K562 (cell line): Measurements from ENCODE around the gene TNNI2. TPM values are rescaled to one million over a fixed set of nuclear protein-coding genes. Genes with fewer than 3 reads are reported as not detected.

Experiments used
- ATAC-seq: fragments of 200-7000 bp; cut with Tn5 transposase; 3 replicates; pipeline ENCODE4 v1.9.1; 2020; ENCODE audit warnings: moderate library complexity
- BruUV-seq: library from RNA; stranded (reverse); fragments of 400-500 nt; replicated peaks from 2 replicates; lab custom pipeline; 2021; lab: Mats Ljungman, UMichigan
- CTCF ChIA-PET: fragments of 300-600 bp; formaldehyde crosslinking; extraction: SDS; loops from one replicate; lab custom pipeline; 2021; ENCODE audit warnings: low intra/inter-chr PET ratio; lab: Yijun Ruan, JAX
- POLR2A ChIA-PET: fragments of 300-600, 350-650 bp; sonication (Branson Sonifier 250); formaldehyde crosslinking; extraction: SDS; loops from one replicate; lab custom pipeline; 2021; ENCODE audit warnings: antibody characterized with exemption, inconsistent platforms; lab: Yijun Ruan, JAX
- DNase-seq, 4 experiments: peaks; one replicate each; pipeline versions ENCODE4 v3.0.0 to v3.0.0-alpha.2; 2011 to 2018; ENCODE audit warnings: low spot score in 3 of 4, mixed read lengths in 3 of 4; ENCODE audit errors: extremely low read depth in 1 of 4
- FAIRE-seq: peaks from 2 replicates; lab custom pipeline; 2011; peaks lifted over from hg19 to GRCh38; lab: Jason Lieb, UNC
- H2AFZ ChIP-seq: 2 replicates; pipeline ENCODE4 v1.6.0; 2011; ENCODE audit warnings: low read depth, low read length, control low read depth, inconsistent platforms
- H3K27ac ChIP-seq: fragments of 200-600 bp; 3 replicates; pipeline ENCODE4 v1.8.0; 2011; ENCODE audit warnings: low read depth, mild to moderate bottlenecking, control low read depth, inconsistent platforms, low read length, moderate library complexity, mixed read lengths; ENCODE audit errors: extremely low read depth
- H3K27me3 ChIP-seq, 2 experiments: fragments of 300-600 bp in 1 of 2; 2 replicates in 1 of 2; 3 replicates in 1 of 2; pipeline versions ENCODE4 v1.6.0 to v1.8.0; 2011; ENCODE audit warnings: inconsistent platforms in 2 of 2, low read length in 2 of 2, mild to moderate bottlenecking in 1 of 2, mixed read lengths in 1 of 2, moderate library complexity in 1 of 2; ENCODE audit not compliant: control insufficient read depth in 2 of 2, insufficient read depth in 2 of 2
- H3K36me3 ChIP-seq: fragments of 300-600 bp; 3 replicates; pipeline ENCODE4 v1.8.0; 2011; ENCODE audit warnings: mild to moderate bottlenecking, low read length, inconsistent platforms; ENCODE audit not compliant: control insufficient read depth, insufficient read depth
- H3K4me1 ChIP-seq, 2 experiments: fragments of 200-600 bp in 1 of 2; replicated peaks in 1 of 2; 2 replicates in 1 of 2; 3 replicates in 1 of 2; pipeline versions ENCODE4 v1.5.1 to v1.8.0; 2011; ENCODE audit warnings: inconsistent platforms in 2 of 2, low read length in 2 of 2, mild to moderate bottlenecking in 1 of 2, mixed read lengths in 1 of 2, moderate library complexity in 1 of 2; ENCODE audit not compliant: control insufficient read depth in 2 of 2, insufficient read depth in 2 of 2
- H3K4me2 ChIP-seq: 2 replicates; pipeline ENCODE4 v1.6.1; 2011; ENCODE audit warnings: low read length, control low read depth, inconsistent platforms, mixed read lengths; ENCODE audit not compliant: insufficient read depth
- H3K4me3 ChIP-seq: fragments of 200-600 bp; sonication (generic), shearing (Covaris generic); 2 replicates; pipeline ENCODE4 v1.5.1; 2016; ENCODE audit warnings: control low read depth, inconsistent platforms
- H3K79me2 ChIP-seq: fragments of 200-600 bp; 3 replicates; pipeline ENCODE4 v1.8.0; 2011; ENCODE audit warnings: low read length, inconsistent platforms; ENCODE audit not compliant: control insufficient read depth, insufficient read depth
- H3K9ac ChIP-seq, 2 experiments: 2 replicates each; pipeline versions ENCODE4 v1.6.0 to v1.6.1; 2011; ENCODE audit warnings: low read depth in 2 of 2, low read length in 2 of 2, control low read depth in 1 of 2, inconsistent platforms in 1 of 2, mild to moderate bottlenecking in 1 of 2, mixed read lengths in 1 of 2; ENCODE audit not compliant: insufficient read depth in 1 of 2
- H3K9me1 ChIP-seq: one replicate; pipeline ENCODE4 v1.6.0; 2011; ENCODE audit warnings: inconsistent platforms, mild to moderate bottlenecking, low read length, moderate library complexity; ENCODE audit not compliant: control insufficient read depth, insufficient read depth
- H3K9me3 ChIP-seq: replicated peaks from 2 replicates; pipeline ENCODE4 v1.5.1; 2011; ENCODE audit warnings: low read depth, low read length, inconsistent platforms; ENCODE audit not compliant: control insufficient read depth, insufficient read depth
- H4K20me1 ChIP-seq: replicated peaks from 2 replicates; pipeline ENCODE4 v1.6.1; 2011; ENCODE audit warnings: low read length, inconsistent platforms, mixed read lengths; ENCODE audit not compliant: control insufficient read depth, insufficient read depth
- CBX1 ChIP-seq: sonication (generic); IDR thresholded peaks from 2 replicates; pipeline ENCODE4 v1.6.1; 2016; ENCODE audit warnings: antibody characterized with exemption, low read depth, mild to moderate bottlenecking
- CBX8 ChIP-seq: fragments of 200-600 bp; sonication (generic); IDR thresholded peaks from 2 replicates; pipeline ENCODE4 v1.6.1; 2012; ENCODE audit warnings: borderline replicate concordance, mixed run types, low read depth, mild to moderate bottlenecking, moderate library complexity, mixed read lengths, low read length, control low read depth, inconsistent platforms; ENCODE audit not compliant: poor library complexity, severe bottlenecking; ENCODE audit errors: extremely low read depth
- CLOCK ChIP-seq: fragments of 250-450 bp; sonication (Bioruptor Pico); IDR thresholded peaks from 2 replicates; pipeline ENCODE4 v1.4.0; 2020; ENCODE audit warnings: mild to moderate bottlenecking, moderate library complexity, borderline replicate concordance
- DACH1 ChIP-seq: fragments of 450-650 bp; IDR thresholded peaks from 2 replicates; pipeline ENCODE4 v1.6.1; 2018; ENCODE audit not compliant: partially characterized antibody
- ELK1 ChIP-seq: sonication (generic); formaldehyde crosslinking; IDR thresholded peaks from 2 replicates; pipeline ENCODE4 v1.8.1; 2022; ENCODE audit warnings: missing genetic modification reagents
- MIER1 ChIP-seq: fragments of 450-650 bp; IDR thresholded peaks from 2 replicates; pipeline ENCODE4 v1.6.1; 2016; ENCODE audit warnings: antibody characterized with exemption, mild to moderate bottlenecking, low read depth
- STAT5A ChIP-seq: IDR thresholded peaks from 2 replicates; pipeline ENCODE4 v1.6.1; 2012; ENCODE audit warnings: low read length, inconsistent platforms, borderline replicate concordance
- USF1 ChIP-seq: sonication (generic); formaldehyde crosslinking; IDR thresholded peaks from 2 replicates; pipeline ENCODE4 v1.9.0; 2022; ENCODE audit warnings: mild to moderate bottlenecking, missing genetic modification reagents
- ZBTB43 ChIP-seq: sonication (generic); formaldehyde crosslinking; IDR thresholded peaks from 2 replicates; pipeline ENCODE4 v1.8.0; 2023; ENCODE audit warnings: mild to moderate bottlenecking, missing genetic modification reagents
- ZNF165 ChIP-seq: fragments of 250-450 bp; sonication (Bioruptor Pico); IDR thresholded peaks from 2 replicates; pipeline ENCODE4 v1.4.0; 2020; ENCODE audit warnings: borderline replicate concordance
- ZNF175 ChIP-seq: fragments of 200-800 bp; sonication (Bioruptor generic); IDR thresholded peaks from 2 replicates; pipeline ENCODE4 v1.6.1; 2016; ENCODE audit warnings: low read depth, mild to moderate bottlenecking, missing genetic modification characterization, missing compliant biosample characterization
- ZNF766 ChIP-seq: fragments of 200-800 bp; sonication (Bioruptor generic); conservative IDR thresholded peaks from 2 replicates; pipeline ENCODE4 v1.6.1; 2016; ENCODE audit warnings: missing genetic modification characterization, missing compliant biosample characterization
- WGBS: fragments of 100-300 bp; shearing (Covaris generic); methylation state at CpG from one replicate; pipeline ENCODE4 v1.1.6; 2016; ENCODE audit warnings: low coverage, mixed read lengths; ENCODE audit not compliant: insufficient coverage; ENCODE audit errors: missing lambda C conversion rate; 5-methylcytosine and 5-hydroxymethylcytosine counted together
- in situ Hi-C: fragments of 300-500 bp; cut with MboI; formaldehyde crosslinking; loops from 4 replicates; pipeline ENCODE4 v1.15.0; 2018; ENCODE audit warnings: inconsistent platforms, mixed read lengths
- intact Hi-C: fragments of 100-400 bp; cut with micrococcal nuclease; formaldehyde crosslinking; loops from 2 replicates; pipeline ENCODE4 v1.14.2; 2022
- polyA plus RNA-seq, 8 experiments: library from polyadenylated mRNA; depleted of rRNA in 4 of 8; stranded (reverse) in 5 of 8; unstranded in 3 of 8; fragments of >200 nt; fragmentation: Nextera tagmentation in 2 of 8; fragmentation: Illumina TruSeq in 1 of 8; extraction: Ambion mirVana in 2 of 8; extraction: Trizol in 1 of 8; gene quantifications; 2 replicates each; pipeline versions ENCODE4 v1.2.1 to v1.2.3, GENCODE V29; 2011 to 2014; ENCODE audit warnings: inconsistent platforms in 1 of 8, missing spikeins in 1 of 8
- total RNA-seq, 7 experiments: library from RNA; depleted of rRNA in 6 of 7; stranded (reverse); fragments of >200 nt in 6 of 7; fragmentation: Illumina TruSeq in 2 of 7; extraction: Trizol in 2 of 7; gene quantifications; 2 replicates each; pipeline versions ENCODE4 v1.2.1 to v1.2.3, GENCODE V29; 2011 to 2021; ENCODE audit warnings: low replicate concordance in 1 of 7

Gene TNNI2
- total and polyA plus RNA-seq, 9 of the 15 experiments (the other 6 are each of a cell fraction or from before 2014, with no cell fraction given) = not detected

GRCh38 chr11:1887451-1888346, 48.9 kb downstream of the TNNI2 start:
- ChIA-PET CTCF (no interaction called here), POLR2A (interaction anchor here (0.7 kb wide), 1 partner anchor 35 kb away, joined by 3 read pairs; no protein-coding TSS in a partner anchor)
- H3K27me3 ChIP-seq = peaks cover 8 to 45% of the 10 kb centered on the region in 2 experiments; a peak in 4 of 5 replicates
- peaks cover 4% of the 10 kb centered on the region for H4K20me1 ChIP-seq
- H3K4me1 ChIP-seq = peaks cover 0 to 13% of the 10 kb centered on the region in 2 experiments; a peak in 1 of 5 replicates
- H2AFZ ChIP-seq = no peak overlapping the region
- no TSS peak for BruUV-seq
- intact Hi-C loops (no loop called here), in situ Hi-C loops (no loop called here)
- no peaks in the 10 kb centered on the region for H3K9me1 ChIP-seq
- H3K9me3 ChIP-seq = no peaks in the 10 kb centered on the region
- TF ChIP-seq USF1 (CRISPR knock-in tag) (no peak), ELK1 (CRISPR knock-in tag) (no peak), ZBTB43 (CRISPR knock-in tag) (no peak), CBX1 (no peak), MIER1 (no peak), CLOCK (CRISPR knock-in tag) (no peak), STAT5A (no peak), CBX8 (no peak), ZNF766 (CRISPR knock-in tag) (no peak), DACH1 (no peak), ZNF165 (no peak), ZNF175 (CRISPR knock-in tag) (no peak)
- DNase-seq (no peak), FAIRE-seq (no peak), ATAC-seq (no peak)
- 0% methylated on average over 11 of the region's 11 CpGs for WGBS
- no peaks in the 10 kb centered on the region for H3K79me2 ChIP-seq
- no peak overlapping the region for H3K27ac ChIP-seq
- H3K4me2 ChIP-seq = no peak overlapping the region
- no peaks in the 10 kb centered on the region for H3K36me3 ChIP-seq
- H3K9ac ChIP-seq = no peak overlapping the region
- no peak overlapping the region for H3K4me3 ChIP-seq
